Stimulated activated CD4-positive, alpha-beta T cell treated with anti-CD3 and anti-CD28 coated beads, Interleukin-1b, Interleukin-23, amount 100 ng/mL, for 24 hours (primary cell): Measurements from ENCODE around the gene STARD13.

Experiments used
- DNase-seq, 4 experiments: peaks; one replicate each; pipeline ENCODE4 v3.0.0-alpha.2; 2020; ENCODE audit warnings: low read depth in 4 of 4, low spot score in 1 of 4

Gene STARD13

DNA sequence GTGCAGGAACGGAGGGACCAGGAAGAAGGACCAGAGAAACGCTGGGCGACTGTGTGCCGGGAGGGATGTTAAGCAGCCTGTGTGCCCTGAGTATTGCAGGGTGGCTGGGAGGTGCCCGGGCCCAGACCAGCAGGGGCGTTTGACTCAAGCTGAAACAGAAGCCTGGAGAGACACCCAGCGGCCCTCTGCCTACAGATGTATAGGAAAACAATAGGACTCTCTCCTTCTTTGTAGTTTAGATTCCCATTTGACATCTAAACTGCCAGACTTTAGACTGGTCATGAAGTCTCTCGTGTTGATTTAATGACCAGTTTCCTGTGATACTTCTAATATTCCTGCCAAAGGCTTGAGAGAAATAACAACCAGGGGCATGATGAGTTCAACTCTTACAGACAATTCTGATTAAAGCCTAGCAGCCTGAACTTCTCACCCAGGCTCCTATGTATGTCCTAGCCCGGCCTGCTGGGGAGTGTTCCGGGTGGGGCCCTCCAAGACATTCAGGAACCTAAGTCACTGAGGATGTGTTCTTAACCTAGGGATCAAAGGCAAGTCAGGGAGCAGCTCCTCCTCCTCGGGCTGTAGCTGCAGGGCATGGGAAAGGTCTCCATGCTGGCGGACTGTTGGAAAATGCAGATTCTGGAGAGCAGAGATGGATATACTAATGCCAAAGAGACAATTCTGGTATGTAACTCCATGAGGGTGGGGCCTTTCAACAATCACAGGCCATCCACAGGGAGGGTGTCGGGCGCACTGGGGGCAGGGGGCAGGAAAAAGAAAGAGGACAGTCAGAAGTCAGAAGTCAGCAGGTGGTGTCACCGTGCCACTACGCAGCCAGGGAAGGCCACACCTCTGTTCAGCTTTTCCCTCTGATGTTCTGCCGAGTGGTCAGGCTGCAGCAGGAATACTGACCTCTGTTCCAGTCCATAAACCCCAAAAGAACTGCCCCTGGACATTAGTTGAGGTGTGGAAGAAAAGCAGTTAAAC, 131.8 kb downstream of the STARD13 start:
- no peak for DNase-seq

GRCh38 chr13:33152389-33152788, 133.2 kb downstream of the STARD13 start:
- no peak for DNase-seq

GRCh38 chr13:33150662-33151061, 134.9 kb downstream of the STARD13 start:
- no peak for DNase-seq

DNA sequence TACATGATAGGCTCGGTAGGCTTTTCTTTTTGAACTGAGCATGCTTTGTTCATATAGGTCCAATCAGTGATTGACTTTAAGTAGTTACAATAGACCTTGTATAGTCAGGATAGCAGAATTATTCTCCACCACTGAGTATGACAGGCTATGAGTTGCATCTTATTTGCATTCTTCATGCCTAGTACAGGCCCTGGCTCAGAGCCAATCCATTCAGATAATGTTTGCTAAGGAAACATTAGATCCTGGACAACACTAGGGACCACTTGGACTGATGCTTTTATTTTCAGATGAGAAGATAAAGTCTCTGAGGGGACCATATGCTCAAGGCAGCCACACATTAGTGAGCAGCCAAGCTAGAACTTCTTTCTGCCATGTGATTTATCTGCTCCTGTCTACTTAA, 135.4 kb downstream of the STARD13 start:
- no peak for DNase-seq

DNA sequence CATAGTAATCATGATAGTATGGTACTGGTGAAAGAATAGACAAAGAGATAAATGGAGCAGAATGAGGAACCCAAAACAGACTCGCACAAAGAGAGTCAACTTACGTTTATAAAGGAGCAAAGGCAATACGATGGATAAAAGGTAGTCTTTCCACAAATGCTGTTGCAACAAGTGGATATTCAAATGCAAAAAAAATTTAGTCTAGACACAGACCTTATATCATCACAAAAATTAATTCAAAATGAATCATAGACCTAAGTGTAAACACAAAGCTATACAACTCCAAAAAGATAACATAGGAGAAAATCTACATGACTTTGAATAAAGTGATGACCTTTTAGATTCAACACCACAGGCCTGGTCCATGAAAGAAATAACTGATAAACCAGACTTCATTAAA, 137.7 kb downstream of the STARD13 start:
- DNase-seq: no peak

GRCh38 chr13:33146843-33147611, 138.5 kb downstream of the STARD13 start:
- no peak for DNase-seq

GRCh38 chr13:33145667-33146066, 139.9 kb downstream of the STARD13 start:
- DNase-seq: no peak

DNA sequence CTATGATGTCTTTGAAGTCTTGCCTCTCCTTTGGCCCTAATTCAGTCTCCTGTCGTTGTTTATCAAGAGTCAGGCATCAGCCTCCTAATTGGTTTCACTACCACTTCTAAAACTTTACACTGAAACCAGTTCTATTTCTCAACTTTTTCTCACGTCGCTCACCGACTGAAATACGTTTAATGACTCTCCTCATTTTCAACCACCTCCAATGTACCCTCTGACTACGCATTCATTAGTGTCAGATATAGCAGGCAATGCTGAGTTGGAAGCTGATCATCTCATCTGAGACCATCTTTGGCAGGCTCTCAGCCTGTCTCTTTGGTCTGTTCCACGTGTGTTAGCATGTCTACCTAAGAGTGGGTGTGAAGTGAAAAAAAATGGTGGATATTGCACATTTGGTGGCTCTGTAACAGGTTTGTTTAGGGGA, 141.2 kb downstream of the STARD13 start:
- DNase-seq: no peak

DNA sequence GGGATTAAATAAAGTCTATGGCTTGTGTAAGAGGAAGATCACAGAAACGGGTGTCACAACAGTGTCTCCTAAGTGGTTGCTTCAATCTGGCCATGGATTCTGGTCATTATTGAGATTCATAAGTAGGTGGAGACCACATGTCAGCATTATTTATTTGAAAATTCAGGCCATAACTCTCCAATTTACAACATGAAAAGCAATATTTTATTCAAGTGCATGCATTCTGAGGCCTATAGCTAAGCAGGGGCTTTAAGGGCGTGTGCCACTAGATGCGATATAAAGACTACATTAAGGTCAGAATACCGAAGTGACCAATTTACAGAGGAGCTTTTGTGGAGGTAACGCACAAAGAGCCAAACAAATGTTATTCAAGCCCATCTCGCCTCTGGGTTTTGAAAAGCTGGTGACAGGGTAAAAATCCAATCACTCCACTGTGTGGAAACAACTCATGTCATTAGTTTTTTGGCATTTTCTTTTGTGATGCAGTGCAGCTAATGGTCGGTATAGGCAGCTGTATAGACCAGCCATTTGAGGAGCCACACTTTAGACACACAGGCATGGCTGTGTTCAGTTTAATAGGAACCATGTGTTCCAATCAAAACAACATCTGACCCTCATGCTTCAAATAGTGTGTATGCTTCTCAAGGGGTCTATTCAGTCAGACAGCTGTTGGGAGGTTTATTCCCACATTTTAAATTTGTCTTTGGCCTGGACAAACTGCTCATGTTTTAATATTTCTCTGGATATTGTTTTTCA, 145.6 kb downstream of the STARD13 start:
- DNase-seq: no peak

DNA sequence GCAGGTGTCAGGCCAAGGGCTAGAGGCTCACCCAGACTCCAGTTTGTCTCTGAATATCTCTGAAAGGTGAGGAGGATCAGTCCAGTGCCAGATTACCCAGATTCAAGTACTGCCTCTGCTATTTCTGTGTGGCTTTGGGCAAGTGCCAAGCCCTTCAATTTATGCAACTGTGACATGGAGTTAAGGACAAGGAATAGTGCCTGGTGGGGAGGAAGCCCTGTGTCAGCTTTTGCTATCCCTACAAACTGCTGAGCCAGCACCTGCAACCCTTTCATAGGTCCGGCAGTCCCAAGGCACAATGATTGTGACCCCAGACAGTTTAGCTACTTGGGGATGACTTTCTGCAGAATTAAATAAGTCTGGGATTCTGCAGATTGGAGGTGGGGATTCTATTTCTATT, 146.4 kb downstream of the STARD13 start:
- DNase-seq: no peak

DNA sequence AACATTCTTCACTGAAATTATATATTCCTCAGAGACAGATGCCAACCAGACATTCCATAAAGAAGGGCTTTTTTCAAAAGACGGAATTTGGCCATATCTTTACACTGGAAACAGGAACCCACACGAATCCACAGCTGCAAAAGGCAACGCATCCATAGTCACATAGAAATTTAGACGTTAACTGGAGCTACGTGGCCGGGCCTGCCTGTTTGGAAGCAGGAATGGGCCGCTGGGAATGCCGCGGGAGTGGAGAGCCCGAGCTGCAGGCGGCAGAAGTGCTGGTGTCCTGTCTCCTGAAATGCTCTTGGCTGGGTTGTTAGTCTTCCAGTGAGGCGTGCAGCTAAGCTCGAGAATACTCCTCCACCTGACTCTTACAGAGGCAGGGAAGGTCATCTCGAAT, 147.1 kb downstream of the STARD13 start:
- DNase-seq: no peak

- DNase-seq: no peak
Observed at GRCh38 chr13:33137721-33138120, 147.8 kb downstream of the STARD13 start.

DNA sequence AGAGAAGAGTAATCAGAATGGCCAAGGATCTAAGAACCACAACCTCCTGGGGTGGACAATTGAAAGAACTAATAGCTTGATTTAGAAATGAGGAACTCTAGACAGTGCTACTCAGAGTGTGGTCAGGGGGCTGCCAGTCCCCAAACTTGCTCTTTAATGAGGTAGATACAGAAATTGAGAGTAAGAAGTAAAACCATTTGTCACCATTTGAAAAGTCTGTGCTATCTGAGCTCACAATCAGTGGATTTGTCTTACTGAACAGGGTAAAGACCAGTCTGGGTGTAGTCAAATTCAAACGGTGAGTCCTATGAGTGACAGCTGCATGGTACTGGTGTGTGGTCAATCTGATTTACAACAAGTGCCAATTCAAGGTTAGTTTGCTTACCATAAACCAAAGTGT, 150.5 kb downstream of the STARD13 start:
- DNase-seq: no peak

DNA sequence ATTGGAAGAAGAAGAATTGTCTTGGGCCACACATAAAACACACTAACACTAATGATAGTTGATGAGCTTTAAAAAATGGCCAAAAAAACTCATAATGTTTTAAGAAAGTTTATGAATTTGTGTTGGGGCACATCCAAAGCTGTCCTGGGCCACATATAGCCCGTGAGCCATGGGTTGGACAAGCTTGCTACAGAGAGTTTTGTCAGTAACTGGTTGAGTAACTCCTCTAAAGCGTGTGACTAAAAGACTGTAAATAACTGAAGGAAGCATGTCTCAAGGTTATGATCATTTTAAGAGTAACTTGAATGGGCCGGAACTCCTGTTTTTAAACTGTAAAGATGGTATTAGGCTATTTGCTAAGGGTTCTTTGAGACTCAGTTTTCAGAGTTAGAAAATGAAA, 151.3 kb downstream of the STARD13 start:
- DNase-seq: no peak

DNA sequence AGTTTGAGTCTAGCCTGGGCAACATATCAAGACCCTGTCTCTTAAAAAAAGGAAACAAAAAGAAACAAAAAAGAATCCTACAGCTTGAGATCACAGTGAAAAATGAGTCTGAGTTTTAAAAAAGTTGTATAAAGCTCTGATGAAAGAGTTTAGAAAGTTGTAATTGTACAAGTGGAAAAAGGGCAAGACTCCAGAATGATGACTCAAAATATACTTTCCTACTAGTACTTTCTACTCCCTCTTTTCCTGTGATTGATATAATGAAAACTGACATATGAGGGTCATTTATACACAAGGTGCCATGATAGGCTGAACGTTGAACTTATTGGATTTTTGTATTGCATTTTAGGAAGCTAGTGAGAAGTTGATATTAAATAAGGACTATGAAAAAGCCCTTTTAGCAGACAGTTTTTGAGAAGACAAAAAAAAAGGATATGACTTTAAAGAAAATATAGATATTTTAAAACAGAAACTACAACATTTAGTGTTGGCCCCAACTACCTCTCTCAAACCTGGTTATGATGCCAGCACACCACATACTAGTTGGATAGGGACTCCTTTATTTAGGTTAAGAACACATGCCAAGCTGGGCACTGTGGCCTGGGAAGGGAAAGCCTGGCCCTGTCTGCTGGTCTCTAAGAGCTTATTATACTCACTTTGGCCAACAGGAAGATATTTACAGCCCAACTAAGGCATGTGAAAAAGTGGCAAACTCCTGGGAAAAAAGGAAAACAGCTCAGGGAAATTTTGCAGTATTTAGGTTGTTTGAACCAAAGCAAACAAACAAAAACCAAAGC, 152.7 kb downstream of the STARD13 start:
- no peak for DNase-seq

DNA sequence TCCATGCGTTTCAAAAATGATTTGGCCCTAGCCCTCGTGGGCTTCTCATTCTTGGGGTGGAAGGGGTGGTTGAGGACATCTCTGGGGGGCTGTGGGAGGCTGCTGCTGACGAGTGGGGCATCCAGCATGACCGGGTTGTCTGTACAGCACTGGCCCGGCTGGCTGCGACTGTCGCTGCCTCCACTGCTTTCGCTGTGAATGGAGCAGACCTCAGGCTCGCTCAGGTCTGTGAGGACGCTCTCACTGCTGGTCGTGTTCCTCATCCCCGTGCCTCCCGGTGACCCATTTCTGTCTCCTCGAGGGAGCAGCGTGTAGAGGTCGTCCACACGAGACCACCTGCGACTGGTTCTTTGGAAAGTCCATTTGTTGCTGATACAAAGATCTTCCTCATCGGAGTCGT, 155.7 kb downstream of the STARD13 start:
- DNase-seq: no peak

GRCh38 chr13:33129094-33129832, 156.3 kb downstream of the STARD13 start:
- DNase-seq: no peak

- DNase-seq: no peak
Observed at GRCh38 chr13:33128134-33128533, 157.4 kb downstream of the STARD13 start.

DNA sequence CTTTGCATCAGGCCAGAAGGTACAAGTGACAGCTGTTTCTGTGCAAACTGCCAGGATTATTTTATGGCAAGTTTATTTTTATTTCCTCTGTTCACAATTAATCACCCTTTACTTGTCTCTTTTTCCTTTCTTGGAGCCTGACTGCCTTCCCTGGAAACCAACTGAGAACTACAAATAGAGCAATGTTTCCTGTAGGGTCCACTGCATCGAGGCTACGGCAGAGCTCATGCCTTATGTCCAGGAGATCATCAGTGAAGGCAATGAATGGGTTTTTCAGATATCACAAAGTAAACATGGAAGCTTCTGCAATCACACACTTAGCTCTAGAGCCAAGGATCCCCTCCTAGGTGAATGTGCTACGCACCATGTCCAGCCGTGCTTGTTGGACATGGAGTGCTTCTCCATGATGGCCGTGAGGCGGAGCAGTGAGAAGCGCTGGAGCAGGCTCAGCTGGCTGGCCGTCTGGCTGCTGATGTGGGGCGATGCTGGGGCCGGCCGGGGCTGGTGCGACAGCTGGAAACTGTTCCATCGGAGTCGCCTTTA, 158.5 kb downstream of the STARD13 start:
- DNase-seq: no peak
